A673 (cell line): ENCODE data around the gene RAB1B. TPM values are rescaled to one million over a fixed set of nuclear protein-coding genes. Genes with fewer than 3 reads are reported as not detected.
A peak's percentile ranks its signal among the peaks of the same experiment; 100 is the strongest.

Experiments
- BruUV-seq: library from RNA; stranded (reverse); fragments of 400-500 nt; replicated peaks from 2 replicates; lab custom pipeline; 2021; lab: Mats Ljungman, UMichigan
- CTCF ChIA-PET: fragments of 300-600 bp; sonication (Branson Sonifier 250); formaldehyde crosslinking; loops from one replicate; lab custom pipeline; 2022; ENCODE audit warnings: antibody characterized with exemption; lab: Charles Lee
- POLR2A ChIA-PET: fragments of 300-600 bp; sonication (Branson Sonifier 250); formaldehyde crosslinking; loops from one replicate; lab custom pipeline; 2022; ENCODE audit warnings: antibody characterized with exemption; ENCODE audit not compliant: low non-redundant PET; lab: Charles Lee
- DNase-seq: peaks from one replicate; pipeline ENCODE4 v3.0.0-alpha.2; 2015; ENCODE audit warnings: low spot score
- H3K27ac ChIP-seq: fragments of 200-600 bp; sonication (generic); 2 replicates; pipeline ENCODE4 v1.5.1; 2016; ENCODE audit warnings: mixed run types, low read depth, mild to moderate bottlenecking, mixed read lengths, antibody characterized with exemption, low read length; ENCODE audit not compliant: poor library complexity, severe bottlenecking
- H3K27me3 ChIP-seq: fragments of 200-600 bp; sonication (generic); replicated peaks from 2 replicates; pipeline ENCODE4 v1.6.1; 2017; ENCODE audit warnings: mixed run types, low read depth, mild to moderate bottlenecking, mixed read lengths, antibody characterized with exemption, low read length; ENCODE audit not compliant: insufficient read depth, poor library complexity
- H3K36me3 ChIP-seq: fragments of 200-600 bp; sonication (generic); 2 replicates; pipeline ENCODE4 v1.6.1; 2016; ENCODE audit warnings: mixed run types, mild to moderate bottlenecking, mixed read lengths, antibody characterized with exemption, low read length; ENCODE audit not compliant: insufficient read depth, poor library complexity, severe bottlenecking
- H3K4me1 ChIP-seq: fragments of 200-600 bp; sonication (generic); 2 replicates; pipeline ENCODE4 v1.6.1; 2017; ENCODE audit warnings: mixed run types, mild to moderate bottlenecking, mixed read lengths, antibody characterized with exemption, low read length; ENCODE audit not compliant: insufficient read depth, poor library complexity, severe bottlenecking
- H3K4me3 ChIP-seq: fragments of 200-600 bp; sonication (generic); 2 replicates; pipeline ENCODE4 v1.5.1; 2016; ENCODE audit warnings: low read depth, mixed run types, mild to moderate bottlenecking, mixed read lengths, low read length; ENCODE audit not compliant: poor library complexity, severe bottlenecking
- H3K9me3 ChIP-seq: fragments of 200-600 bp; sonication (generic); 2 replicates; pipeline ENCODE4 v1.6.1; 2016; ENCODE audit warnings: mixed run types, low read depth, mild to moderate bottlenecking, mixed read lengths, antibody characterized with exemption, low read length; ENCODE audit not compliant: poor library complexity, severe bottlenecking
- EZH2 ChIP-seq: fragments of 200-600 bp; sonication (generic); IDR thresholded peaks from 2 replicates; pipeline ENCODE4 v1.6.1; 2017; ENCODE audit warnings: borderline replicate concordance, low read depth, mild to moderate bottlenecking, mixed read lengths, antibody characterized with exemption, low read length; ENCODE audit not compliant: poor library complexity, severe bottlenecking
- intact Hi-C: fragments of 100-400 bp; cut with micrococcal nuclease; formaldehyde crosslinking; loops from one replicate; pipeline ENCODE4 v1.10.0; 2022; ENCODE audit not compliant: unreplicated experiment
- total RNA-seq: library from RNA; stranded (reverse); gene quantifications from 2 replicates; pipeline ENCODE4 v1.2.3, GENCODE V29; 2021
- TF ChIP-seq, protein P1 (sequence below): fragments of 300-800, 200-600 bp; sonication (generic); conservative IDR thresholded peaks from 2 replicates; pipeline ENCODE4 v1.5.1; 2017; ENCODE audit warnings: low read depth, mild to moderate bottlenecking, antibody characterized with exemption, low read length, moderate library complexity, mixed read lengths

Gene RAB1B
- total RNA-seq, 1 experiment from 2014 or later = 186 TPM

DNA sequence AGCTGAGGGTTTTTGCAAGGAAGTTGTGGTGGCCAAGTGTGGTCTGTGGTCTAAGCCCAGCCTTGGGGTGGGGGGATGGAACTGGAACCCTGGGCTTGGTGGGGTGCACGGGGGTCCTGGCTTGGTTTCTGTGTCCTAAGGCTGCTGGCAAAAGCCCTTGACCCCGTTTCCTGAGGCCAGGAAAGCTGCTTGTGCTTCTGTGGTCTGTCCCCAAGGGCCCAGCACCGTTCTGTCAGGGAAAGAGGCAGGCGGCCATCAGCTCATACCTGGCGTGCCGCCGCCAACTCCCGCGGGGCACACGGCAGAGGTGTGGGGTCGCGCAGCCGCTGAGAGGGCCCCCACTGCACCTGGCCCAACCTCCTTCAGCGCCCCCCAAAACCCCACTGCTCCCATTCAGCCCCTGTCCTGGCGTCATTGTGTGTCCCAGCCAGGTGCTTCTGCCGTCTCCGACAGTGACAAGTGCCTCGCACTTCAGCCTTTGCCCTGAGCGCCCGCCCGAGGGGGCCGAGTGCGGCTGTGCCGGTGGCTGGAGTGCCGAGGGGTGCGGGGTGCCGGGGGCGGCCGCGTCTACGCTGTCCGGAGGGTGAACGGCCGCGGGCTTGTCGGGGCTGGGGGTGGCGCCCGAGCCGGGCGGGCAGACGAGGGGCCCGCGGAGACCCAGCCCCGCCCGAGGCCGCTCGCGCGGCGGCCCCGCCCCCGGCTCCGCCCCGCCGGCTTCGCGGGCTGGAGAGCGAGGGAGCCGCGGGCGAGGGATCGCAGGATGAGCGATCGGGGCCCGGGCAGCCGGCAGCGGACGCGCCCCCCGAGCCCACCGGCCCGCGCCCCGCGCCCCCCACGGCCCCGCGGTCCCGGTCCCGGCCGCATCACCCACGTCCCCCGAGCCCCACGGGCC is 9.3 kb downstream of the RAB1B start, which contains the start of gene CNIH2:
CNIH2 (plus strand) TSS at position 705 of the 892 bp plus-strand sequence. CDS start 282 bp downstream, outside the sequence.
- CTCF ChIA-PET = no interaction called here
- BruUV-seq = no TSS peak
- H3K27ac ChIP-seq = peak within 1 kb of the TSS; percentile 18

DNA sequence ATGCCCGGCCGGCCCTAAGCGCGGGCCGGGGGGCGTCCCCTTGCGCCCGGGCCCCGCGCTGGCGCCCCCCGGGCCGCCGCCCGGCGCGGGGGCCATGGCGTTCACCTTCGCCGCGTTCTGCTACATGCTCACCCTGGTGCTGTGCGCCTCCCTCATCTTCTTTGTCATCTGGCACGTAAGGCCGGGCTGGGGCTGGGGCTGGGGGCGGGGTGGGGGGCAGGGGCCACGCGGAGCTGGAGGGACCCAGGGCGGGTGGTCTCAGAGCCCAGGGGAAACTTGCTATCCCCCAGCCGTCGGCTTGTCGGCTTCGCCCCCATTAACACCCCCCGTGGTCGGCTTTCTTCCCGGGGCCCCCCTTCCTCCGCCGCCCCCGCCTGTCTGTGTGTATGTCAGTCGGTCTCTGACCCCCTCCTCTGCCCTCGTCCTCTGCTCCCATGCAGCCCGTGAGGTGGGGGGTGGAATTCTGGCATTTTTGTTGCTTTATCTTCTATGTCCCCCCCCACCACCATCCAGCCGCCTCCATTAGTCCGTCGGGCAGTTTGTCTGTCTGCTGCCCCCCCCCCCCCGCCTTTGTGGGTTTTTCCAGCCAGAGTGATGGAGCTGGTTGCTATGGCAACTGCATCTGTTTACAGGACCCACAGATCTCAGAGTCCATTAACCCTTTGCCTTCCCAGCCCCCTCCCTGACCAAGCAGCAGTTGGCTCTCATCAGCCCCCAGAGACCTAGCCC is 10.1 kb downstream of the RAB1B start:
- Histone ChIP-seq H3K4me1 (peaks cover 27% of the 10 kb centered on the region), H3K36me3 (peaks cover 20% of the 10 kb centered on the region), H3K27me3 (no peaks in the 10 kb centered on the region), H3K27ac (no peak overlapping the region), H3K4me3 (peak overlapping the region; percentile 38), H3K9me3 (no peaks in the 10 kb centered on the region)
- ChIA-PET CTCF (no interaction called here), POLR2A (no interaction called here)
- intact Hi-C loops = no loop called here
- TF ChIP-seq, protein P1, sequence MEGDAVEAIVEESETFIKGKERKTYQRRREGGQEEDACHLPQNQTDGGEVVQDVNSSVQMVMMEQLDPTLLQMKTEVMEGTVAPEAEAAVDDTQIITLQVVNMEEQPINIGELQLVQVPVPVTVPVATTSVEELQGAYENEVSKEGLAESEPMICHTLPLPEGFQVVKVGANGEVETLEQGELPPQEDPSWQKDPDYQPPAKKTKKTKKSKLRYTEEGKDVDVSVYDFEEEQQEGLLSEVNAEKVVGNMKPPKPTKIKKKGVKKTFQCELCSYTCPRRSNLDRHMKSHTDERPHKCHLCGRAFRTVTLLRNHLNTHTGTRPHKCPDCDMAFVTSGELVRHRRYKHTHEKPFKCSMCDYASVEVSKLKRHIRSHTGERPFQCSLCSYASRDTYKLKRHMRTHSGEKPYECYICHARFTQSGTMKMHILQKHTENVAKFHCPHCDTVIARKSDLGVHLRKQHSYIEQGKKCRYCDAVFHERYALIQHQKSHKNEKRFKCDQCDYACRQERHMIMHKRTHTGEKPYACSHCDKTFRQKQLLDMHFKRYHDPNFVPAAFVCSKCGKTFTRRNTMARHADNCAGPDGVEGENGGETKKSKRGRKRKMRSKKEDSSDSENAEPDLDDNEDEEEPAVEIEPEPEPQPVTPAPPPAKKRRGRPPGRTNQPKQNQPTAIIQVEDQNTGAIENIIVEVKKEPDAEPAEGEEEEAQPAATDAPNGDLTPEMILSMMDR = no peak
- TF ChIP-seq EZH2 = no peak
- DNase-seq = peak; percentile 62
- no TSS peak for BruUV-seq

More for the DNA sequence above, 9.3 kb downstream of the RAB1B start, which contains the start of gene CNIH2:
- peak; percentile 74 for DNase-seq
- TF ChIP-seq EZH2 = no peak
- TF ChIP-seq, protein P1 = no peak
- Histone ChIP-seq H3K4me1 (peaks cover 27% of the 10 kb centered on the region), H3K36me3 (peaks cover 28% of the 10 kb centered on the region), H3K9me3 (no peaks in the 10 kb centered on the region), H3K27me3 (no peaks in the 10 kb centered on the region), H3K4me3 (peak within 1 kb of the TSS; percentile 38)
- POLR2A ChIA-PET = no interaction called here
- intact Hi-C loops = no loop called here

DNA sequence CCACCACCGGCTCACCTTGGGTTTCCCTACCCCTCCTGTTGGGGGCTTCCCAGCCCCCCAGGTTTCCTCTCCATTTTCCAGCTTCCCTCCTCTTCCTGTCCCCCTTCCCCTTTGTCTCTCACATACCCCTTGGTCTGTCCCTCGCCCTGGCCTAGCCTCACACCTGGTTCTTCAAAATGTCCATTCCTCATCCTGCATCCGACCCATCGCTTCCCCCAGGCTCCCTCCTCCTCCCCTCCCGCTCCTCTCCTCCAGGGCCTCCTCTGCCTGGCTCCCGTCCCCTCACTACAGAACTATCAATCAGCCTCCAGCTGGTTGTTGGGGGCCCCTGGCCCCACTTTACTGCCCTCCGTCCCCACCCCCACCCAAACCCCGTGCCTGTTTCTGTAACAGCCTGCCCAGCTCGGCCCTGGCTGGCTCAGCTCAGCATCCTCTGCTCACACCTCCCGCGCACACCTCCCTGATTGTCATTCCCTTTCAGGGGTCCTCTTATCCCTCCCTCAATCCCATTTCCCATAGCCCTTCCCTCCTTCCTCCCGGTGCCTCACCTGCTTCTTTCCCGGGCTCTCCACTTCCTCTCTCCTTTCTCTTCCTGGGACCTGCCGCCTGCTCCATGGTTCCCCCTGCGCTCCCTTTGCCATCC is 10.8 kb downstream of the RAB1B start:
- TF ChIP-seq, protein P1 = no peak
- no peak for TF ChIP-seq EZH2
- no TSS peak for BruUV-seq
- POLR2A ChIA-PET = no interaction called here
- H3K9me3 ChIP-seq = no peaks in the 10 kb centered on the region
- H3K36me3 ChIP-seq = peaks cover 13% of the 10 kb centered on the region
- intact Hi-C loops = no loop called here
- DNase-seq = no peak
- H3K4me3 ChIP-seq = no peak overlapping the region
- CTCF ChIA-PET = no interaction called here
- H3K4me1 ChIP-seq = peaks cover 27% of the 10 kb centered on the region
- H3K27me3 ChIP-seq = no peaks in the 10 kb centered on the region
- no peak overlapping the region for H3K27ac ChIP-seq
